B cell (primary cell): Measurements from ENCODE around the gene C12orf60.

Experiments
- EZH2 ChIP-seq: IDR thresholded peaks from 2 replicates; pipeline ENCODE4 v1.6.1; 2012; ENCODE audit warnings: borderline replicate concordance, low read depth, mild to moderate bottlenecking, moderate library complexity, low read length; ENCODE audit not compliant: insufficient read depth, poor library complexity, severe bottlenecking
- TF ChIP-seq, protein P1 (sequence below): fragments of 200-600 bp; IDR thresholded peaks from one replicate; pipeline ENCODE4 v1.8.0; 2022; ENCODE audit warnings: antibody characterized with exemption, mild to moderate bottlenecking

DNA sequence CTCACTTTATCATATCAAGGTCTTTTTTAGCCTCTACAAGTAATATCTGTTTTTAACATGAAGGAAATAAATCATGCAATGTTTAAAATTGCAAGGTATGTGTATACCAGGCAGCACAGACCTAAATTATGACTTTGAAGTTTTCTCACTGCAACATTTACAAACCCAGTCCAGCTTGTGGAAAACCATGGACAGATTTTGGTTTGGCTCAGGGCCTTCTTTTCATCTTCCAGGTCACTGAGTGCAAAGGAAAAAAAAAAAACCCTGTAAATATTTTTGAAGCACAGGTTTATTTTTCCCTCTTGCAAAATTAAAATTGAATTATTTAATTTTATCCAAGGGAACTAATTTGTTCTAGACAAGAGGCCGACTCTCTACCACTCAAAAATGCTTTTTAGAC is 68.4 kb downstream of the C12orf60 start:
- TF ChIP-seq, protein P1, sequence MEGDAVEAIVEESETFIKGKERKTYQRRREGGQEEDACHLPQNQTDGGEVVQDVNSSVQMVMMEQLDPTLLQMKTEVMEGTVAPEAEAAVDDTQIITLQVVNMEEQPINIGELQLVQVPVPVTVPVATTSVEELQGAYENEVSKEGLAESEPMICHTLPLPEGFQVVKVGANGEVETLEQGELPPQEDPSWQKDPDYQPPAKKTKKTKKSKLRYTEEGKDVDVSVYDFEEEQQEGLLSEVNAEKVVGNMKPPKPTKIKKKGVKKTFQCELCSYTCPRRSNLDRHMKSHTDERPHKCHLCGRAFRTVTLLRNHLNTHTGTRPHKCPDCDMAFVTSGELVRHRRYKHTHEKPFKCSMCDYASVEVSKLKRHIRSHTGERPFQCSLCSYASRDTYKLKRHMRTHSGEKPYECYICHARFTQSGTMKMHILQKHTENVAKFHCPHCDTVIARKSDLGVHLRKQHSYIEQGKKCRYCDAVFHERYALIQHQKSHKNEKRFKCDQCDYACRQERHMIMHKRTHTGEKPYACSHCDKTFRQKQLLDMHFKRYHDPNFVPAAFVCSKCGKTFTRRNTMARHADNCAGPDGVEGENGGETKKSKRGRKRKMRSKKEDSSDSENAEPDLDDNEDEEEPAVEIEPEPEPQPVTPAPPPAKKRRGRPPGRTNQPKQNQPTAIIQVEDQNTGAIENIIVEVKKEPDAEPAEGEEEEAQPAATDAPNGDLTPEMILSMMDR = no peak
- TF ChIP-seq EZH2 = no peak
